ENCODE data around the gene SERPINF2.

Gene SERPINF2

DNA sequence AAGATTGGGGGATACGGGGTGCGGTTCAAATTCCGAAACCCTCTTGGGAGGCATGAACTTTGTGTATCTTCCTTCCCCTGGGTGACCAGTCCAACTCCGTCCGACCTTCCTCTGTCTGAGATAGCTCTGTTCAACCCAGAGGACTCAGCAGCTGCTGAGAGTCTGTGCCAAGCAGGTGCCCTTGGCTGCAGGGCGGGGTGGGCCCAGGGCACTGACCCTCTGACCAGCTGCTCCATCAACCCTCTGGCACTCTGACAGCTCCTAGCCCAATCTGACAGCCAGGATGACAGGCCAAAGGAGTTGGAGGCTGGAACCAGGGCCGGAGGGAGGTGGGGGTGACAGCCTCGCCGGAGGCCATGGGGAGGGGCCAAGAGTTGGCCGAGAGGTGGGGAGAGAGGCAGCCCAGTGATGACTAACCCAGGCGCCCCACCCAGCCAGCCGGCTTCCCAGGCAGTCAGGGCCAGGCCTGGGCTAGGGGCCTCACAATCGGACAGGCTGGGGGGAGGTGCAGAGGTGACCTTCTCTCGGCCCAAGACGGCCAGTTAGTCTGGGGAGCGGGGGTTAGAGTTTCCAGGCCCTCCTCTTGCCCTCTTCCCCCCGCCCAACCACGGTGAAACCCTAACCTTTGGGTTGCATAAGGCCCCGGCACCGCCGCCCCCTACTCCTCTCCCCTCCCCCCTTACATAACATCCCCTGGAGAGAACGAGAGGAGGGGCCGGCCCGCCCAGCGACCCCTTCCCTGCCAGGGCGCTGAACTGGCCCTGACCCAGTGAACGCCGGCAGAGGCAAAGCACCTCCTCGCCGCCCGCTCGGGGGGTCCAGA is 27.5 kb upstream of the SERPINF2 start:
- Histone ChIP-seq H3K4me3 (ENCODE audit: insufficient read depth, low read length, poor library complexity, severe bottlenecking) (peak overlapping the region; percentile 85), H3K79me2 (ENCODE audit: insufficient read depth, low read length) (no peaks in the 10 kb centered on the region), H3K9me3 (ENCODE audit: insufficient read depth, low read length) (no peaks in the 10 kb centered on the region), H4K20me1 (ENCODE audit: low read depth, low read length) (no peaks in the 10 kb centered on the region), H3K9ac (ENCODE audit: low read length) (peak overlapping the region; percentile 52), H3F3A (ENCODE audit: insufficient read depth) (peaks cover 4% of the 10 kb centered on the region; the same call in 1 of the 2 replicates), H3K27ac (ENCODE audit: low read depth, low read length) (no peak overlapping the region), H2AFZ (ENCODE audit: low read depth, low read length, severe bottlenecking) (no peak overlapping the region), H3K9me2 (replicated peaks; ENCODE audit: insufficient read depth, low read length) (no peaks in the 10 kb centered on the region), H3K4me2 (ENCODE audit: low read depth, low read length, poor library complexity, severe bottlenecking) (peak overlapping the region; percentile 66), H3K27me3 (ENCODE audit: low read length) (no peaks in the 10 kb centered on the region), H3K36me3 (ENCODE audit: low read length) (no peaks in the 10 kb centered on the region)
- TF ChIP-seq EZH2phosphoT487 (conservative IDR thresholded peaks at IDR 0.05; ENCODE audit: low read length): no peak
- TF ChIP-seq, protein P1, sequence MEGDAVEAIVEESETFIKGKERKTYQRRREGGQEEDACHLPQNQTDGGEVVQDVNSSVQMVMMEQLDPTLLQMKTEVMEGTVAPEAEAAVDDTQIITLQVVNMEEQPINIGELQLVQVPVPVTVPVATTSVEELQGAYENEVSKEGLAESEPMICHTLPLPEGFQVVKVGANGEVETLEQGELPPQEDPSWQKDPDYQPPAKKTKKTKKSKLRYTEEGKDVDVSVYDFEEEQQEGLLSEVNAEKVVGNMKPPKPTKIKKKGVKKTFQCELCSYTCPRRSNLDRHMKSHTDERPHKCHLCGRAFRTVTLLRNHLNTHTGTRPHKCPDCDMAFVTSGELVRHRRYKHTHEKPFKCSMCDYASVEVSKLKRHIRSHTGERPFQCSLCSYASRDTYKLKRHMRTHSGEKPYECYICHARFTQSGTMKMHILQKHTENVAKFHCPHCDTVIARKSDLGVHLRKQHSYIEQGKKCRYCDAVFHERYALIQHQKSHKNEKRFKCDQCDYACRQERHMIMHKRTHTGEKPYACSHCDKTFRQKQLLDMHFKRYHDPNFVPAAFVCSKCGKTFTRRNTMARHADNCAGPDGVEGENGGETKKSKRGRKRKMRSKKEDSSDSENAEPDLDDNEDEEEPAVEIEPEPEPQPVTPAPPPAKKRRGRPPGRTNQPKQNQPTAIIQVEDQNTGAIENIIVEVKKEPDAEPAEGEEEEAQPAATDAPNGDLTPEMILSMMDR (IDR thresholded peaks at IDR 0.05; ENCODE audit: insufficient read depth, low read length, poor library complexity, severe bottlenecking): no peak

DNA sequence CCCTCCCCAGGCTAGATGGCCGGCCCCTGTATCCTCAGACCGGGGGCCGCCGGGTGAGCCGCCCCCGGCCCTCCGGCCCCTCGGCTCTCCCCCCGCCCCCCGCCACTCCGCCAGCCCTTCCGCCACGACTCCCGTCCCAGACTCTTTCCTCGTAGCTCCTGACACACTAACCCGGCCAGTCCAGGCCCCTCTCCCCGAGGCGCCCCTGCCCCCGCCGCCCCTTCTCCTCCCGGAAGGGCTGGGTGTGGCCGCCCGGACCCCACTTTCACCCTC is 26.9 kb upstream of the SERPINF2 start:
- no peak overlapping the region for H3K27ac ChIP-seq (ENCODE audit: low read depth, low read length)
- H3K27me3 ChIP-seq (ENCODE audit: low read length): no peaks in the 10 kb centered on the region
- H3K9ac ChIP-seq (ENCODE audit: low read length): peak overlapping the region; percentile 52
- no peaks in the 10 kb centered on the region for H3K36me3 ChIP-seq (ENCODE audit: low read length)
- peak overlapping the region; percentile 81 for H2AFZ ChIP-seq (ENCODE audit: low read depth, low read length, severe bottlenecking)
- H4K20me1 ChIP-seq (ENCODE audit: low read depth, low read length): no peaks in the 10 kb centered on the region
- H3K79me2 ChIP-seq (ENCODE audit: insufficient read depth, low read length): no peaks in the 10 kb centered on the region
- H3K4me2 ChIP-seq (ENCODE audit: low read depth, low read length, poor library complexity, severe bottlenecking): peak overlapping the region; percentile 66
- TF ChIP-seq, protein P1 (IDR thresholded peaks at IDR 0.05; ENCODE audit: insufficient read depth, low read length, poor library complexity, severe bottlenecking): no peak
- no peak for TF ChIP-seq EZH2phosphoT487 (conservative IDR thresholded peaks at IDR 0.05; ENCODE audit: low read length)
- H3K4me3 ChIP-seq (ENCODE audit: insufficient read depth, low read length, poor library complexity, severe bottlenecking): peak overlapping the region; percentile 85
- no peaks in the 10 kb centered on the region for H3K9me3 ChIP-seq (ENCODE audit: insufficient read depth, low read length)
- H3K9me2 ChIP-seq (replicated peaks; ENCODE audit: insufficient read depth, low read length): no peaks in the 10 kb centered on the region
- H3F3A ChIP-seq (ENCODE audit: insufficient read depth): peaks cover 5% of the 10 kb centered on the region; the same call in 1 of the 2 replicates

DNA sequence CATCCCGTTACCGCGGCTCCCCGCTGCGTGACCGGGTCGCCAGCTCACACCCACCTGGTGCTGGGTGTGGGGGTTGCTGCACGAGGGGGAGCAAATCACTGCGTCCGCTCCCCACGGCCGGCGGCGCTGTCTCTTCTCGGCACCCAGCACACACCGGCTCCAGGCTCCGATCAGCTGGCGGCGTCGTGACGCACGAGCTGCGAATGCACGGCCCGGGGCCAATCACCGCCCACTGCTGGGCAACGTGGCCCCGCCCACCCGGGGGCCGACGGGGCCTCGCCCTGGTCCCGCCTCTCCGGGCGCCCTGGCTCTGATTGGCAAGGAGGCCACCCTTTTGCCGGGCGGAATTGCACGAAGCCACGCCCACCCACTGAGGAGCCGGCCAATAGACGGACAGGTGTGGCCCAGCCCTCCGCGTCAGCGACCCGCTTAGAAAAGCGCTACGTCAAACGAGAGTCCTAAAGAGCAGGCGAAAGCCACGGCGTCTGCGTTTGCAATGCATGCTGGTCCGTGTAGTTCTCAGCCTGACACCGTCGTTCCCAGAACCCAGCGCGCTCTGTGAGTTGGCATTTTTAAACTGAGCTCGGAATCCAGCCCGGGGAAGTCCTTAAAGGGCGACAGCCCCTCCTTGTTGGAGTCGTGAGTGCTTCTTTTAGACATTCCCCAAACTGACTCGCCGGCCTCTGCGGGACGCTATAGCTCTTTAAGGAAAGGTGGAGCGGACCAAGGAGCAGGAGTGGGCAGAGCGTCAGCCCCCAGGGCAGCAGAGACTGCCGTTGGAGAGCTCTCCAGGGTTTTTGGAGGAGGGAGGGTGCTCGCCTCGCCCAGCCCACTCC is 26.4 kb upstream of the SERPINF2 start:
- Histone ChIP-seq H3K4me3 (ENCODE audit: insufficient read depth, low read length, poor library complexity, severe bottlenecking) (peak overlapping the region; percentile 85), H3K9ac (ENCODE audit: low read length) (peak overlapping the region; percentile 78), H2AFZ (ENCODE audit: low read depth, low read length, severe bottlenecking) (peak overlapping the region; percentile 81), H3K79me2 (ENCODE audit: insufficient read depth, low read length) (no peaks in the 10 kb centered on the region), H3K9me3 (ENCODE audit: insufficient read depth, low read length) (no peaks in the 10 kb centered on the region), H4K20me1 (ENCODE audit: low read depth, low read length) (no peaks in the 10 kb centered on the region), H3K4me2 (ENCODE audit: low read depth, low read length, poor library complexity, severe bottlenecking) (peak overlapping the region; percentile 67), H3K36me3 (ENCODE audit: low read length) (no peaks in the 10 kb centered on the region), H3F3A (ENCODE audit: insufficient read depth) (peaks cover 11% of the 10 kb centered on the region; the same call in 1 of the 2 replicates), H3K9me2 (replicated peaks; ENCODE audit: insufficient read depth, low read length) (no peaks in the 10 kb centered on the region), H3K27ac (ENCODE audit: low read depth, low read length) (peak overlapping the region; percentile 85), H3K27me3 (ENCODE audit: low read length) (no peaks in the 10 kb centered on the region)
- no peak for TF ChIP-seq EZH2phosphoT487 (conservative IDR thresholded peaks at IDR 0.05; ENCODE audit: low read length)

Data from SU-DHL-6 (cell line).